Fibroblast of skin of right biceps (primary cell): ENCODE results near the gene PEDS1.
"Not testable (repeated sequence)": the region's sequence is repeated elsewhere in the genome, so short reads cannot be mapped to it uniquely, and the experiment has no call there.

ENCODE experiments used
- DNase-seq: peaks from one replicate; pipeline ENCODE4 v3.0.0-alpha.2; 2013

PEDS1 gene

GRCh38 chr20:50153500-50154377, at the start of gene PEDS1:
PEDS1 (minus strand) TSS chr20:50153723; CDS start chr20:50153637, 86 bp downstream.
- peak; percentile 92 for DNase-seq

DNA sequence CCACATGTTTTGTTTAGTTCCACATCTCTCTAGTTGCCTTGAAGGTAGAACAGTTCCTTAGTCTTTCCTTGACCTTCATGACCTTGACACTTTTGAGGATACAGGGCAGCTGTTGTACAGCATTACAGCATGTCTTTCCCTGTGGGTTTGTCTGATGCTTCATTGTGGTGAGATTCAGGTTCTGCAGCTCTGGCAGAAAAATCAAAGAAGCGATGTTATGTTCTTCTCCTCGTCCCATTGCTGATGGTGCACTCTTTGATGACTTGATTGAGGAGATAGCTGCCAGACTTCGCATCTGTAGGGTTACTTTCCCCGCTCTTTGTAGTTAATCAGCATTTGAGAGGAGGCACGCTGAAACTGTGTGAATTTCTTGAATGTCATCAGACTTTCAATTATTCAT, 49.2 kb upstream of the PEDS1 start:
- DNase-seq, result no peak

GRCh38 chr20:50201710-50202109, 48.2 kb upstream of the PEDS1 start:
- DNase-seq, result not testable (repeated sequence)

DNA sequence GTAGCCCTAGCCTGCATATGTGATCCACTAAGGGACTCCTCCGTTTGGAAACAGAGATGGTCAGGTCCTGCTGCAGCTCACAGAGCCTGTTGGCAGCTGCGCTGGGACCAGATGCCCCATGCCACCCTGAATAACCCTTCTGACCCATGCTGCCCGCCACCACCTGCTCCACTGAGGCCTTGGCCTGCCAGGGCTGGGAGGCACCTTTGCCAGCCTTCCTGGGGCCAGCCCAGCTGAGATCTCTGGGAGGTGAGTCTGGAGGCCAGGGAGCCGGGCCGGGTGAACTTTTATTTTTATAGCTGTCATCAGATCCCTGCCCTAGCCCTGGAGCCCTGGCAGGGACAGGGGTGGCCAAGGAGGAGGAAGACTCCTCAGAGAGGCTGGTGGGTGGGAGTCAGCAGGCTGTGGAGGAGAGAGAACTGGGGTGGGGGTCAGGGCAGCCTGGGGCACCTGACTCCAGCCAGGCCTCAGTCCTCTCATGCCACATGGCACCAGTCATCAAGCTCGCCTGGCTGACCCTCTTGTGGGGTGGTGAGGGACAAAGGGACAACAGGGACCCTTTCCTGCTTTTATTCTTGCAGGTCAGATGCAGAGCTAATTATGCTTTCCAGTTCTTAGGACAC, 47.1 kb upstream of the PEDS1 start:
- no peak for DNase-seq

- DNase-seq, result no peak
Observed at GRCh38 chr20:50199703-50200102, 46.2 kb upstream of the PEDS1 start.

- DNase-seq, result no peak
Observed at GRCh38 chr20:50198716-50199115, 45.2 kb upstream of the PEDS1 start.

- DNase-seq, result no peak
Observed at GRCh38 chr20:50198180-50198666, 44.7 kb upstream of the PEDS1 start.

DNA sequence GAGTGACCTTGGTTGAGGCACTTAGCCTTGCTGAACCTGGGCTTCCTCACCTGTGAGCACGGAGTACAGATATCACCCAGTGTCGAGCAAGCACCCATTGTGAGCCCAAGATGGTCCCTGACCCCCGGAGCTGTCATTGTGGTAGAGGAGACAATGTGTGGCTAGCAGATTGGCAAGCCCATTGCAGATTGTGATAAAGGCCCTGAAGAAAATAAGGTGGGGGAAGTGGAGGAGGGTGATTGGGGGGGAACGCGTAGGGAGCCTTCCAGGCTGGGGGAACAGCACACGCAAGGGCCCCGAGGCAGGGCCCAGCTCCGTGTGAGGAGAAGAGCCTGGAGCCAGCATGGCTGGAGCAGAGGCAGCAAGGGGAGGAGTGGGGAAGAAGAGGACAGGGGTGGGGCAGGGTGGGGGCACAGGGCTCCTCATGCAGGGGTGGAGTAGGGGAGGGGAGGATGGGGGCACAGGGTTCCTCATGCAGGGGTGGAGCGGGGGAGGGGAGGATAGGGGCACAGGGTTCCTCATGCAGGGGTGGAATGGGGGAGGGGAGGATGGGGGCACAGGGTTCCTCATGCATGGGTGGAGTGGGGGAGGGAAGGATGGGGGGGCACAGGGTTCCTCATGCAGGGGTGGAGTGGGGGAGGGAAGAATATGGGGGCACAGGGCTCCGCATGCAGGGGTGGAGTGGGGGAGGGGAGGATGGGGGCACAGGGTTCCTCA, 44.1 kb upstream of the PEDS1 start:
- DNase-seq, result no peak

DNA sequence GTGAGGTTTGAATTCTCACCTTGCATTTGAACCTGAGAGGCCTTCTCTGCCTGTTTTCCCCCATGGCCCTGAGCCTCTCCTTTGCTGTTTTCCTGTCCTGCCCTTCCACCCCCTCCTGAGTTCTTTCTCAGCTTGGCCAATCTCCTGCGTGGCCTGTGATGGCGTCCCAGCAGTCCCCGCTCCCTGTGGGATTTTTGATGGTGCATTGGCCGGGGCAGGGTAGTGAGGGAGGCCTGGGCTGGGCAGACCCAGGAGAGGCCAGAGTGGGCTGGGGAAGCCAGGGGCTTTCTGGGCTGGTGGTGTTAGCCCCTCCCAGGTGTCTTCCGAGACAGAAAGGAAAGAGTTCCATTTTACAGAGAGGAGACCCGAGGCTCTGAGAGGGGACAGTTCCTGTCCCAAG, 43.4 kb upstream of the PEDS1 start:
- DNase-seq, result no peak

DNA sequence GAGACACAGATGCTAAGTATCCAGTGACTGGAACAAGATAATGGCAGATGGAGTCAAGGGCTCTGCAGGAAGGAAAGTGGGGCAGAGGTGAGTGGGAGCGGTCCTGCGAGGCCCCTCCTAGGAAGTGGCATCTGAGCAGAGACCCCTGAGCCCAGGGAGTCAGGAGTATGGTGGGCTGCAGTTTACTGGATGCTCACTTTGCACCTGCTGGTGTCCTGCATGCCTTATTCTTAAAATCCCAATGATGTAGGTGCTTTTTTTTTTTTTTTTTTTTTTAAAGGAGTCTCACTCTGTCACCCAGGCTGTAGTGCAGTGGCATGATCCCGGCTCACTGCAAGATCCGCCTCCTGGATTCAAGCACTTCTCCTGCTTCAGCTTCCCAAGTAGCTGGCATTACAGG, 42.7 kb upstream of the PEDS1 start:
- no peak for DNase-seq

DNA sequence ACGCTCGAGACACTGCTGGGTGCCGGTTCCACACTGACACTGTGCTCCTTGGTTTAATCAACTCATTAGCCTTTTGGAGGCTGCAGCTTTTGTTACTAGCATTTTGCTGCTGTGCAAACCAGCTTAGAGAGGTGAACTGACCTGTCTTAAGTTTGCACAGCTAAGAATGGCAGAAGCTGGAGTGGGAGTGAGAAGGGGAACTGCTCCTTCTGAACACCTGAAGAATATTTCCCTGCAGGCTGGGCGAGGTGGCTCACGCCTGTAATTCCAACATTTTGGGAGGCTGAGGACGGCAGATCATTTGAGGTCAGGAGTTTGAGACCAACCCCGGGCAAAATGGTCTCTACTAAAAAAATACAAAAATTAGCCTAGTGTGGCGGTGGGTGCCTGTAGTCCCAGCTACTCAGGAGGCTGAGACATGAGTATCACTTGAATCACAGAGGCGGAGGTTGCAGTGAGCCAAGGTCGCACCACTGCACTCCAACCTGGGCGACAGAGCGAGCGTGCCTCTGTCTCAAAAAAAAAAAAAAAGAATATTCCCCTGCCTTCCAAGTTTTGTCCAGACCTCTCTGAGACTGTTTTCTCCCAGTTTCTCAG, 42.1 kb upstream of the PEDS1 start:
- DNase-seq, result no peak

DNA sequence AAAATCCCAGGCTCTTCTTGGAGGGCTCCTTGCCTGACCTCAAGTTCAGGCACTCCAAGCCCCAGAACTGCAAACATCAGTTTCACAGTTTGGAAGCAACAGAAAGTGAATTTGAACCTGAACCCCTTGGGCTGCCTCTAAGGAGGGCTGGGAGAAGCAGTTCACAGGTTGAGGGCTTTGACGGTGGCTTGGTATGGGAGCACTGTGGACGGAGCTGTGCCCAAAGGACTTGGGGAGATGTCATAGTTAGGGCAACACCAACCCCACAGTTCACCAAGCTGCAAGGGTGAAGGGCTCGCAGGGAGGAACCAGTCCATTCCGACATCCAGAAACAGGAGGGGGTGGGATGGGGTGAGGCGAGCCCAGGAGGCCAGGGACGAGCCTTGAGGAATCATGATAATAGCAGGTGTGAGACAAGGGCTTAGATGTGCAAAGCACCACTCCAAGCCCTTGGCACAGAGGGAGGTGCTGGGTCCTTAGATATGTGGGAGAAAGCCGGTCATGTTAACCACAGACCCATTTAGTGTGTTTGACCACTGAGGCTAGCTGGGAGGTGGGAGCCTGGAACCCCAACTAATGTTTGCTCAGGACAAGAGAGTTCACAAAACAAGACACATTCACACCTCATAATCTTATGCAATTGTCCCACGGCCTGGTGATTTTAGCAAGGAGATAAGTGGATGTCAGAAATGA, 41.5 kb upstream of the PEDS1 start:
- DNase-seq, result peak; percentile 10

DNA sequence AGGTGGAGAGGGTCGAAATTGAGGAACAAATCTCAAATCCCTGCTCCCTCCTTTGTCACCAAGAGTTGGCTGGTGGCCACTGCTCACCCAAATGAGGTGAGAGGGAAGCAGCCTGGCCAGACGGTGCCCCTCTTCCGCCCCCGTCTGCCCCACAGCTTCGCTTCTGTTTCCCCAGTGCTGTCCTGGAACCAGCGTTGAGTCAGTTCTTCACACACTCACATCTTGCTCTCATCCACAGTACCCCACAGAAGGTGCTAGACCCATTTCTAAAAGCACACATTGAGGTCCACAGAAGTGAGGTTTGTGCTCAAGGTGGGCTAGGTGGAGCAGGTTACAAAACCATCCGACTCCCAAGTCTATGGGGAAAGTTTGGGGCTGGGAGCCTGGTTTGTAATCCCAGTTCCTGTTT, 40.9 kb upstream of the PEDS1 start:
- no peak for DNase-seq

GRCh38 chr20:50193836-50194421, 40.4 kb upstream of the PEDS1 start:
- DNase-seq, result peak; percentile 34

- DNase-seq, result peak; percentile 45
Observed at GRCh38 chr20:50193199-50193835, 39.8 kb upstream of the PEDS1 start.

- peak; percentile 95 for DNase-seq
Observed at GRCh38 chr20:50192364-50193198, 39.1 kb upstream of the PEDS1 start.

DNA sequence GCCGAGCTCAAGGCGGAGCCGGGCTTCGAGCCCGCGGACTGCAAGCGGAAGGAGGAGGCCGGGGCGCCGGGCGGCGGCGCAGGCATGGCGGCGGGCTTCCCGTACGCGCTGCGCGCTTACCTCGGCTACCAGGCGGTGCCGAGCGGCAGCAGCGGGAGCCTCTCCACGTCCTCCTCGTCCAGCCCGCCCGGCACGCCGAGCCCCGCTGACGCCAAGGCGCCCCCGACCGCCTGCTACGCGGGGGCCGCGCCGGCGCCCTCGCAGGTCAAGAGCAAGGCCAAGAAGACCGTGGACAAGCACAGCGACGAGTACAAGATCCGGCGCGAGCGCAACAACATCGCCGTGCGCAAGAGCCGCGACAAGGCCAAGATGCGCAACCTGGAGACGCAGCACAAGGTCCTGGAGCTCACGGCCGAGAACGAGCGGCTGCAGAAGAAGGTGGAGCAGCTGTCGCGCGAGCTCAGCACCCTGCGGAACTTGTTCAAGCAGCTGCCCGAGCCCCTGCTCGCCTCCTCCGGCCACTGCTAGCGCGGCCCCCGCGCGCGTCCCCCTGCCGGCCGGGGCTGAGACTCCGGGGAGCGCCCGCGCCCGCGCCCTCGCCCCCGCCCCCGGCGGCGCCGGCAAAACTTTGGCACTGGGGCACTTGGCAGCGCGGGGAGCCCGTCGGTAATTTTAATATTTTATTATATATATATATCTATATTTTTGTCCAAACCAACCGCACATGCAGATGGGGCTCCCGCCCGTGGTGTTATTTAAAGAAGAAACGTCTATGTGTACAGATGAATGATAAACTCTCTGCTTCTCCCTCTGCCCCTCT, 38.2 kb upstream of the PEDS1 start:
- peak; percentile 48 for DNase-seq

DNA sequence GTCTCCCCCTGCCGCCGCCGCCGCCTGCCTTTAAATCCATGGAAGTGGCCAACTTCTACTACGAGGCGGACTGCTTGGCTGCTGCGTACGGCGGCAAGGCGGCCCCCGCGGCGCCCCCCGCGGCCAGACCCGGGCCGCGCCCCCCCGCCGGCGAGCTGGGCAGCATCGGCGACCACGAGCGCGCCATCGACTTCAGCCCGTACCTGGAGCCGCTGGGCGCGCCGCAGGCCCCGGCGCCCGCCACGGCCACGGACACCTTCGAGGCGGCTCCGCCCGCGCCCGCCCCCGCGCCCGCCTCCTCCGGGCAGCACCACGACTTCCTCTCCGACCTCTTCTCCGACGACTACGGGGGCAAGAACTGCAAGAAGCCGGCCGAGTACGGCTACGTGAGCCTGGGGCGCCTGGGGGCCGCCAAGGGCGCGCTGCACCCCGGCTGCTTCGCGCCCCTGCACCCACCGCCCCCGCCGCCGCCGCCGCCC, 37.6 kb upstream of the PEDS1 start:
- DNase-seq, result no peak

- peak; percentile 90 for DNase-seq
Observed at GRCh38 chr20:50190251-50191064, 36.9 kb upstream of the PEDS1 start, which contains the start of gene CEBPB. CEBPB (plus strand) TSS chr20:50190830; CDS start chr20:50191034, 204 bp downstream.
